Umbilical cord (tissue), 2 donors: ENCODE results near the gene MS4A6A. TPM values are rescaled to one million over a fixed set of nuclear protein-coding genes. Genes with fewer than 3 reads are reported as not detected.
A peak's percentile ranks its signal among the peaks of the same experiment; 100 is the strongest.
"Not testable (repeated sequence)": the region's sequence is repeated elsewhere in the genome, so short reads cannot be mapped to it uniquely, and the experiment has no call there.

Source experiments
- DNase-seq: peaks from one replicate; pipeline ENCODE4 v3.0.0-alpha.2; 2015; ENCODE audit warnings: low spot score
- total RNA-seq: library from RNA; depleted of rRNA; stranded (reverse); fragments of >200 nt; gene quantifications from one replicate; pipeline ENCODE4 v1.2.3, GENCODE V29; 2014; ENCODE audit warnings: low replicate concordance; ENCODE audit not compliant: insufficient read depth

The MS4A6A gene
- 41.7 TPM for total RNA-seq

- DNase-seq, result no peak
Observed at GRCh38 chr11:60182541-60183330, at the start of gene MS4A6A. Gene MS4A6A, minus strand, starts transcription at chr11:60183083. Its CDS starts 1,356 bp downstream, at chr11:60181727.

- DNase-seq, result no peak
Observed at GRCh38 chr11:60230681-60231080, 47.8 kb upstream of the MS4A6A start.

- DNase-seq, result no peak
Observed at GRCh38 chr11:60222141-60222540, 39.3 kb upstream of the MS4A6A start.

- DNase-seq, result no peak
Observed at GRCh38 chr11:60221692-60222091, 38.8 kb upstream of the MS4A6A start.

- DNase-seq, result no peak
Observed at GRCh38 chr11:60221181-60221580, 38.3 kb upstream of the MS4A6A start.

- no peak for DNase-seq
Observed at GRCh38 chr11:60214386-60214785, 31.5 kb upstream of the MS4A6A start.

GRCh38 chr11:60211206-60211605, 28.3 kb upstream of the MS4A6A start:
- DNase-seq, result no peak

GRCh38 chr11:60209977-60210376, 27.1 kb upstream of the MS4A6A start:
- no peak for DNase-seq

GRCh38 chr11:60208951-60209350, 26.1 kb upstream of the MS4A6A start:
- DNase-seq, result no peak

GRCh38 chr11:60208146-60208895, 25.4 kb upstream of the MS4A6A start:
- DNase-seq, result no peak

- no peak for DNase-seq
Observed at GRCh38 chr11:60206616-60207015, 23.7 kb upstream of the MS4A6A start.

GRCh38 chr11:60204922-60205321, 22.0 kb upstream of the MS4A6A start:
- DNase-seq, result no peak

- DNase-seq, result not testable (repeated sequence)
Observed at GRCh38 chr11:60201334-60201733, 18.5 kb upstream of the MS4A6A start.

- no peak for DNase-seq
Observed at GRCh38 chr11:60197442-60197841, 14.6 kb upstream of the MS4A6A start.

GRCh38 chr11:60195923-60196368, 13.1 kb upstream of the MS4A6A start:
- DNase-seq, result no peak

GRCh38 chr11:60194511-60194910, 11.6 kb upstream of the MS4A6A start:
- no peak for DNase-seq

- DNase-seq, result peak; percentile 35
Observed at GRCh38 chr11:60193687-60194433, 11.0 kb upstream of the MS4A6A start.

- not testable (repeated sequence) for DNase-seq
Observed at GRCh38 chr11:60192564-60192963, 9.7 kb upstream of the MS4A6A start.

- peak; percentile 30 for DNase-seq
Observed at GRCh38 chr11:60188481-60188880, 5.6 kb upstream of the MS4A6A start.

GRCh38 chr11:60186128-60186527, 3.2 kb upstream of the MS4A6A start:
- DNase-seq, result not testable (repeated sequence)

- DNase-seq, result not testable (repeated sequence)
Observed at GRCh38 chr11:60185512-60185827, 2.6 kb upstream of the MS4A6A start.
